Ecto neural progenitor cell (in vitro differentiated cells): ENCODE measurements around the gene OTC.

ENCODE experiments used
- DNase-seq: peaks from one replicate; pipeline ENCODE4 v3.0.0-alpha.2; 2018; ENCODE audit warnings: low spot score

Gene OTC

DNA sequence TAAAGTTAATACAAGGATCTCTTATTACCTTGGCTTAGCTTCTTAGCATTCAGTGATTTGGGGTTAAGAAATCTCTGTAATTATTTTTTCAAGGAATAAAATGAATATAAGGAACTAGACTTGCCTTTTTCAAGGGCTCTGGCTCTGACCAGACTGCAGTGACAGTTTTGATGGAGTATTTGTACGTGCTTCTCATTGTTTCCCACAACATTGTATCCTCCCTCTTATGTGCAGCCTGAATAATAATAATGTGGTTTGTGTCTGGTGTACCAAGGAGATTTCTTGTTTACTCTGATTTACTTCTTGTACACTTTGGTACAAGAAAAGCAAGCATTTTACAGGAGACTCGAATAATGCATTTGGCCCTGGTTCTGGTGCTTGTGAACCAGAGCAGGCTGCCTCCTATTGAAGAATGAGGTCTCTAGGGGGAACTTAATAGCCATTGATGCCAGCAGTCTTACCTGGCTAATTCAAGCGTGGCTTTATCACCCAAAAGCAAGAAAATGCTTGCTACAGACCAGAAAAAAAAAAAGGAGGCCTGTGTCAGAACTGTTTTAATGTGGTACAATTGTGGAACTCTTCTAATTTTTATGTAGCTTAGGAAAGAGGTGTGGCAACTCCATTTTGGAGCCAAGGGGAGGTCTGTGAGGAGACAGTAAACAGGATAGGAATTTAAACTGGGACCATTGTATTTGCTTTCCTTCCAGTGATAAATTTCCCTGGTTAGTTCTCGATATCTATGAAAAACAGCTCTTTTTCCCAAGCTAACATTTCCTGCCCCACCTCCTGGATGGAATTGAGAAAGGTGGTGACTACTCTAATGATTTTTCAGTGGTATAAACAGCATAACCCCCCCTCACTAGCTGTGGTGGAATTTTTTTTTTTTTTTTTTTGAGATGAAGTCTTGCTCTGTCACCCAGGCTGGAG lies 5.6 kb downstream of the OTC start:
- no peak for DNase-seq

DNA sequence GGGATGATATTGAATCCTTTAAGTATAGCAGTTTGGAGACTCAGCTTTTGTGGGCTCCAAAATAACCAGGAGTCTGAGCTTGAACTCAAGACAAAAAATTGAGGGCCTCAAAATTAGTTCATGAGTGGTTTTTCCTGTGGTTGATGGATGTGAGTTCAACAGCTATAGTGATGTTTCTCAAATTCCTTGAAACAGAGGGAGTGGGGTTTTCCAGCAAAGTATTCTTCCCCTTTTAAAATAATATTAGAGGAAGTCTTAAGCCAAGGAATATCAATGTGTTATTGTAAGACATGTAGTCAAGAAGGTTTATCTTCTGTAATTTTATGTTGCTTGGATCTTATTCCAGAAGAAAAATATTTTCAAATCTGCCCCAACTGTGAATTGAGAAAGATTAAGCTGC lies 10.6 kb downstream of the OTC start:
- no peak for DNase-seq

DNA sequence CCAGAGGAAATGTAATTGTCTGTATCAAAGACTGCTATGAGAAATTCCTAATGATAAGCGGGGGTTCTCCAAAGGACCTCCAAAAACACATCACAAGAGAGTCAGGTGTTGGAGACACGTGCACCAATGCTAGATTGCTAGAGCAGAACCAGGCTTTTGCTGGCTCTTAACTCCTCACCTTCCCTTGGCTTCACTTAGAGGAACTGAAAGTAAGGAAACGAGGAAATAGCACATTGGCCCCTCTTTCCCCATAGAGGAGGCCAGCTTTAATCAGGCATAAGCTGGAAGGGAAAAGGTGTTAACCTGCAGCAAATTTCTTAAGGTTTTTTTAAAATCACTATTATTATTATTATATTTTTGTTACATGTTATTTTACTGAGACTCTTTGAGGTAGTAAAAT lies 13.6 kb downstream of the OTC start:
- DNase-seq, result no peak

DNA sequence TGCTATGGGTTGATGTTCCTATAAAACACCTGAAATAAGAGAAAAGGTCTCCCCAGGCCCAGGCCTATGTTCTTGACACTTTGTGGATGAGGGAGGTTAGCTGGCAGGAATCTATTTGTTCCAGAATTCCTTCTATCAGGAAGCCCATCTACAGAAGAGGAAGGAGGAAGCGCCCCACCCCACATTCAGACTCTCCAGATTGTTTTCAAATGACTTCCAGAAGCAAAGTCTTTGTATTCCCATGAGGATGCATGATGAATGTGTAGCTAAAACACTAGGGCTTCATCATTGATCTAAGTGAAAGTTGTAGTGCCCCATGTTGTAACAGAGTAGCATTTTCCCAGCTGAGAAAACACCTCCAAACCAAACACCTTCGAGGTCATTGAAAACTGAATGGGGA lies 16.4 kb downstream of the OTC start:
- no peak for DNase-seq

DNA sequence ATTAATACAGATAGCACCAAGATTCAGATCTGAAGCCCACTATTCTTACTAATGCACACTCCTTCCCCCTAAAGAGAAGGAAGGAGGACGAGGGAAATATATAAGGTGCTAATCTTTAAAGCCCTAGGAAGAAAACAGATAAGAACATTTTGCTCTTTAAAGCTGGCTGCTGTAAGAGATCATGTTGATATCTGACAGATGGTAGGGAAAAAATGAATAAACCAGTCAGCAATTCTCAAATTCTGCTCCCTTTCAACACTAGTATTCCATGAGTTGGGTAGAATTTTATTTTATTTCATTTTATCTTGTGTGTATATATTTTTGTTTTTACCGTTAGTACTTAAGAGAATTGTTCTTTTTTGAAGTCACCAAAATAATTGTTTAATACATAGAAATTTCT lies 19.2 kb downstream of the OTC start:
- DNase-seq, result no peak

DNA sequence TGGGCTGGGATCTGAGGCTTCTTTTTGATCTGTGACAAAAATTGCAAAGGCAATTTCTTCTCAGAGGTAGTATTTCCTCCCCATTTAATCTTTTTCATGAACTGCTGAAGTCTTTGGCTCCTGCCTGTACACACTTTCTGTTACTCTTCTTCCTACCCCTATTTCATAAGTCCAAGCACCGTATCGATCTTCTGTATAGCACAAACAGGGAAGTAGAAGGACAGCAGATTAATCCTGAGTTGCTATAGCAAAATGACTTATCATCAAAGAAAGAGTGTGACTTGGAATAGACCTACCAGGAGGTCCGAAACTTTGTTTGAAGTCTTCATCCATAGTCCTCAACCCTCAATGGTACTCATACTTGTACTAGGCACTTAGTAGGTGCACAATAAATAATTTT lies 22.0 kb downstream of the OTC start:
- no peak for DNase-seq

DNA sequence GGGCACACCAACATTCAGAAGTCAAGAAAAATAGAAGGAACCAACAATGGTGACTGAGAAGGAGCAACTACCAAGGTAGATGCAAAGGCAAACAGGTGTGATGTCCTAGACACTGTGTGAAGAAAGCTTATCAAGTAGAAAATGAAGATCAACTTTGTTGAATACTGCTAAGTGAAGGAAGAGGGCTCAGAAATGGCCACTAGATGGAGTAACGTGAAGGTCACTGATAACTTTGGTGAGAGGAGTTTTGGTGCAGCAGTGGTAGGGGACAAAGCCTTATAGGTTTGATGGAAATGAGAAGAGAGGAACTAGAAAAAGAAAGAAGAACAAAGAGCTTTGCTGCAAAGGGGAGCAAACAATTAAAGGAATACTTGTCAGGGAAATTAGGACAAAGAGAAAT lies 23.5 kb downstream of the OTC start:
- no peak for DNase-seq

DNA sequence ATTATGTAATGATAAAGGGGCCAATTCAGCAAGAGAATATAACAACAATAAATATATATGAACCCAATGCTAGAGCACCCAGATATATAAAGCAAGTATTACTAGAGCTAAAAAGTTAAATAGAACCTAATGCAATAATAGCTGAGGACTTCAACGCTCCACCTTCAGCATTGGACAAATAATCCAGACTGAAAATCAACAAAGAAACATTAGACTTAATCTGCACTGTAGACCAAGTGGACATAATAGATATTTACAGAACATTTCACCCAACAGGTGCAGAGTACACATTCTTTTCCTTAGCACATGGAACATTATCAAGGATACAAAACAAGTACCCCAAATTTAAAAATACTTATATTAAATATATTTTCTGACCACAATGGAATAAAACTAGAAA lies 24.3 kb downstream of the OTC start:
- no peak for DNase-seq

DNA sequence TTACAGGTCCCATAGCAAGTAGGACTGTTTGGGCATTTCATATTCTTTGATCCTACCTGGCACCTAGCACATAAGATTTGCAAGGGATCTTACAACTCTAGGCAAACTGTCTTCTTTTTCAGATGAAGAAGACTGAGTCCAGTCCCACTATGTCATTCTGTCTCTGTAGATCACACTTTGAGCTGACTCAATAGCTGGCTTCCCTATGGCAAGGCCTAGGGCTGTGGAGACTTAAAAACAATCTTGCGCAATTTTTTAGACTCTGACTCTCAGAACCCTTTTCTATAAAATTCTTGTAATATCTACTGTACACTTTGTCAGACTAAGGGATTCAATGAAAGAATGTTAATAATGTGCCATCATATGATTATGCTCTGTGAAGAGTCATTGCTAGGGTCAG lies 26.7 kb downstream of the OTC start:
- DNase-seq, result no peak

DNA sequence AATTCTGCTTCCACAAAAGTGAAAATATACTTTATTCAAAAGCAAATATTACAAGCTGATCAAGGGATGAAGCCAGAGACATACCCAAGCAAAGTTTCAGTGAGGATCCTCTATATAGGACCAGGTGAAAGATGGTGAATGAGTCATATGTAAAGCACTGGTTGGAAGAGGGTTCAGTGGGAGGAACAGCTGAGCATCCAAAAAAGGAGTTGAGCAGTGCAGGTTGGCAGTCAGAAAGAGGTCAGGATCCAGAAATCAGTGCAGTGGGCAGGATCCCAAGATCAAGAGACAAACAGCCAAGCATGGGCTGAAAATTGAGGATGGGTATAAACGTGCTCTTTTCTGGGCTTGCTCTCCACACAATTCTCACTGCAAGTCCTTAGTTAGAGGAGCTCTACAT lies 30.3 kb downstream of the OTC start:
- no peak for DNase-seq

DNA sequence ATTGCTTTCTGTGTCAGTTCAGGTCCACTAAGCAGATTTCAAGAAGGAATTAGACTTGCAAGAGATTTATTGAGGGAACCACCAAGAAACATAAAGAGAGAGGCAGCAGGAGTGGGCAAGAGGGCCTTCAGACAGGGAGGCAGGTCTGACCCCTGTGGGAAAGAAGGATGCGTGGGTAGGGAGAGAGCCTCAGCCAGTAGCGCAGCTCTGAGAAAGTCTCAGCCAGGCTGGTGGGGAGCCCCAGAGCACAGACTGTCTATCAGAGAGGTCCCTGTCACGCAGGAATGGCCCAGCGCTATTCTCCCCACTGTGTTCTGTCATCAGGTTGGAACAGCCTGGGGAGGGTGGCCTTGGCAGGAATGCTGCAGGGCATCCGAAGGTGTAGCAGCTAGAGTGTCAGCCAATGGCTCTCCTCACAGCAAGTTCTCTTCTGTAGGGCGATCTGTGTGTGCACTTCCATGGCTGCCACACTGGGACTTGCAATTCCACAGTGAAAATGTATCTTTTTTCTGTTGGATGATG lies 48.0 kb downstream of the OTC start:
- no peak for DNase-seq

DNA sequence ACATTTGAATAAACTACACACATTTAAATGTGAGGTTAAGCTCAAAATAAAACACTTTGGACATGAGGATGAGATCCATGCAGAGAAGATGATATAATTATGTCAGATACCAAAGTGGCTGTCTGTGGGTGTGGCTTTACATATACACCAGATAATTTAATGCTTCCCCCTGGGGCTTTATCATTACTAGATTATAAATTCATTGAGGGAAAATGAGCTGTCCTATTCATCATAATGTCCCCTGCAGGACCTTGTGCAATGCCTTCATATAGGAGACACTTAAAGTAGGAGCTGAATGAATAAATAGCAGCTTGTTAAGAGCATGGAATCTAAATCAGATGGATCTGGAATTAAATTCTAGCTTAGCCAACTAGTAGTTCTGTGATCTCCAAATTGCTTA lies 49.7 kb downstream of the OTC start:
- no peak for DNase-seq

DNA sequence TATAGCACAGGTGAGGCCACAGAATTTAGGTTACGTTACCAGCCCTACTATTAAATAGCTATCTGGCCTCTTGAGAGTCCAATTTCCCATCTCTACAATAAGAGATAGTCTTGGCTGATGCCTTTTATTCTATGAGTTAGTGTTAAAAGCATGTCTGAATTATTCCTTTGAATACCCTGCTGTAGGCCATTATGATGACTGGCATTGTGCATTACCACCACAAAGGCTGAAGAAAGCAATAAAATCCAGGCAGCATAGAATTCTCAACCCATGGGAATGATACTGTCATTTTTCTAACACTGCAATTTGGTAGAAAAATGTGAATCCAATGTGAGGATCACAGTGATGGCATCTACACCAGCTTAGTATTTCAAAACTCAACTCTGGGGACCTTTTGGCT lies 51.4 kb downstream of the OTC start:
- DNase-seq, result no peak

DNA sequence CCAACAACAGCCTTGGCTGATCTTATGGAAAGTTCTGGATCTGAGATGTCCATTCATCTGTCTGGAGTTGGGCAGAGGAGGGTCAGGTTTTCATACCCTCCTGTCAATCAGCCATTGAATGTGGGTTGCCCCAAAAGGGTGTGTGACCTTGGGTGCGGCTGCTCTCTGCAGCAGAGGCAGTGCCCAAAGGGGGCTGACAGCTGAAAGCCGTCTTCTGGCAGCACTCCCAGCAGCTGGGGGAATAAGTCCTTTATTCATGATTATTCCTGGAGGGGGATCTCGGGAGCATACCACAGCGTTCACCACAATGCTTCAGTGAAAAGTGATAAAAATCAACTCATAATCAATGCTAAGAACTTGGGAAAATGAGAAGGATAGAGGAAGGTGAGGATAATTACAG lies 54.7 kb downstream of the OTC start:
- DNase-seq, result no peak

DNA sequence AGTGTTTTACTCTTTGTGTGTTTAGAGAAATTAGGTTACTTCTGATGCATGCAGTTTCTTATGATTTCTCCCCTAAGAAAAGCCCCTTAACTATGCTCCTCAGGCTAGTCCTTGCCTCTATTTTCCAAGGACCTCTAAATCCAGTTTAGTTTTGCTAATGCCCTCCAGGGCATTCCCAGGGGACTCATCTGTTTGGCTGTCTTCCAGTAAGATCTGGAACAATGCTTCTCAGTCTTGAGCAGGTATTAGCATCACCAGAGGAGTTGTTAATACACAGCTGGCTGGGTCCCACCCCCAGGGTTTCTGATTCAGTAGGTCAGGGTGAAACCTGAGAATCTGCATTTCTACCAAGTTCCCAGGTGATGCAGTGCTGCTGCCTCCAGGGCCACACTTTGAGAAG lies 56.9 kb downstream of the OTC start:
- DNase-seq, result no peak

DNA sequence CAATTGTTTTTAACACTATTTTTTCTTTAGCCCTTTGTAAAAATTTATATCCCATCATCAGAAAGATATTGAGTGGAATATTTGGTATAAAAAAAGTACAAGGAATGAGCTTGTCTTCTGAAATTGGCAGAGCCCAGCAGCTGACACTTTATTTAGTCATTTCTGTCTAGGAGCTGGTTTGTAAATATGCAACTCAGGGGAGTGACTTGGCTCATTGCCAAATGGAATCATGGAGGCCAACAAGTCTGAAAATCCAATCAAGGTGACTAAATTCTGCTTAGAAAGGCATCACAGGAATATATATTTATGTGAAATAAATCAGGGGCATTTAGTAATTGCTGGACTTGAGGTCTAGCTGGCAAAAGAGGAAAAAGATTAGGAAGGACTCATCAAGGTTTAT lies 74.4 kb downstream of the OTC start:
- no peak for DNase-seq

DNA sequence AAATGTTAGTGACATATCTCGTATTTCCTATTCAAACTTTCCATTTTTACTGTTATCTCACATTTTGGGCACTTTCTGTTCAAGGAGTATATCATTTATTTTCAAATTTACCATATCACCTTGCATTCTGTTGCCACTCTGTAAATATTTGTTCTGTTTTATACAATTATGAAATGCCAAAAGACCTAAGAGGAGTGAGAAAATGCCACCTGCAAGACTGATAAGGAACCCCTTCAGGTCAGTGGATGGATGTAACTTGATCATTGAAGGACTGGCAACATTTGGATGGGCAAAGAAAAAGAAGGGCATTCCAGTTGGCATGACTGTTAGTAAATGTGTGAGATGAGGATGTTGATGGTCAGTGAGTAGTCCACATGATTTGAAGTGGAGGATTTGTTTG lies 79.1 kb downstream of the OTC start:
- no peak for DNase-seq

DNA sequence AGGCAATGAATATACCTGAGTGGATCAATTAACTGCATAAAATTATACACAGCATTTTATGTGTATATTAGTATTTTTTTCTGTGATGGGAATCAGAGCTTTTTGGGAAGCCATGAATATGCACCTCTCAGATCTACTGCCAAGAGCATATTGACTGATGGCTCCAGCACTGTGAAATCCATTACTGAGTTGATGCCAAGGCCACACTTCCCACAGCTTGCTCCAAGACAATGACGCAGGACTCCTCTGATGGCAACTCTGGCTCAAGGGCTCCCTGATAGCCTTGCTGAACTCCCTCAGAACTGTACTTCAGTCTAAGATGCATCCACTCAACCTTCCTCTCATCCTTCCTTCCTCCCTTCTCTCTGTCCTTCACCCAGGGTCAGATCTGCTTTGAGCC lies 82.7 kb downstream of the OTC start:
- DNase-seq, result no peak

DNA sequence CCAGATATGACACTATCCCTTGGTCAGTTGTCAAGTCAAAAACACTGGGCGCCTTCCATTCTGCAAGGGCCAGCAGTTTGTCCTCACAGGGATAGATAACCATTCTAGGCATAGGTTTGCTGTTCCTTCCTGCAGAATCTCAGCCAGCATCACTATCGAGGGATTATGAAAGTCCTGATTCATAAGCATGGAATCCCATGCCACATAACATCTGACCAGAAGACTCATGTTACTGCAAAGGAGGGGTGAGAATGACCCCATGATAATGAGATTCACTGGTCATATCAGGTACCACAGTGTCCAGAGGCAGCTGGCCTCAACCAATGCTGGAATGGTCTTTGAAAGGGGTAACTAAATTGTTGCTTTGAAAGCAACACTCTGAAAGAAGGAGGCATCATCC lies 84.7 kb downstream of the OTC start:
- DNase-seq, result no peak

DNA sequence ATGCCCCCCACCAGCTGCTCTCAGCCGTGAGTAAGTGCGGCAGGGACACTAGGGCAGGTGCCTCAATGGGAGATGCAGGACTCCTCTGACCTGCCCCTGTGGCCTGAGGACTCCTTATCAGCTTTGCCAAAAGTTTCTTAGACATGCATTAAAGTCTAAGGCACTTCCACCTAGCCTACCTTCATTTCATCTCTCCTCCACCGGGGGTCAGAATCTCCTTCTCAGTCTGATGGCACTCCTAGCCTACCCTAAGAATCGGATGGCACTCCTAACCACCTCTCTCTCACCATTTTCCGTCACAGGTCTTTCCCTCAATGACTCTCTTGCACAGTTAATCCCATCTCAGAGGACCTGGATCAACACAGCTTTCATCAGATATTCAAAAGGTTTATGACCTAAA lies 85.9 kb downstream of the OTC start:
- no peak for DNase-seq

DNA sequence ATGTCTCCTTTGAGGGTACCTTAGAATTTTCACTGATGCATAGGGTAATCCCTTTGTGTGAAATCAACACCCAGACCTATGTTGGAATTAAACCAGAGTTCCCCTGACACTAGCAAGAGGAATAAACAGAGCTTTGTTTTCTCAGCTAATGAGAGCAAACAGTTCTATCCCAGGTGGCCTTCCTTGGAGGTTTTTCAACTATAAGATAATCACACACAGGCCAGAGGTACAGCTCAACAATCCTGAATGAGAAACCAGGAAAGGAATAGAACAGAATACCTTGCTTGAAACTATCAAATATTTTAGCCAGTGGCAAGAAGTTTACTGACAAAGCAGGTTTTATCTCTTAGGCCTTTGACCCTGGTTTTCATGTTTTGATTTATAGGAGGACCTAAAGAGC lies 100.2 kb downstream of the OTC start:
- DNase-seq, result no peak

DNA sequence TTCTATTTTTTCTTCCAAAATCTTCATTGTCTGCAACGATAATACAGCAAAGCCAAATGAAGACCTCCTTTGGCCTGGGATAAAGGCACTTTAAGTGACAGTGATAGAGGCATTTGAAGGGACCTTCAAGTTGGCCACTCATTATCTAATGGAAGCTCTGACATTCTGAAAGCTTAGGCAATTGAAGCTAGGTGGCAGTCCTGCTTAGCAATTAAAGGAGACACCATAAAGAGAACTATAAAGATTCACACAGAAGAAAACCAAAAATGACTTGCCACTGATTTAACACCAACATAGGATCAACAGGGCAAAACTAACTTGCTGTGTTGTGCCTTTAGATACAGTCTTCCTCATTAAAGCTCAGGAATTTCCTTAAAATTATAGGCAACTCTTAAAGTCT lies 105.7 kb downstream of the OTC start:
- DNase-seq, result no peak

DNA sequence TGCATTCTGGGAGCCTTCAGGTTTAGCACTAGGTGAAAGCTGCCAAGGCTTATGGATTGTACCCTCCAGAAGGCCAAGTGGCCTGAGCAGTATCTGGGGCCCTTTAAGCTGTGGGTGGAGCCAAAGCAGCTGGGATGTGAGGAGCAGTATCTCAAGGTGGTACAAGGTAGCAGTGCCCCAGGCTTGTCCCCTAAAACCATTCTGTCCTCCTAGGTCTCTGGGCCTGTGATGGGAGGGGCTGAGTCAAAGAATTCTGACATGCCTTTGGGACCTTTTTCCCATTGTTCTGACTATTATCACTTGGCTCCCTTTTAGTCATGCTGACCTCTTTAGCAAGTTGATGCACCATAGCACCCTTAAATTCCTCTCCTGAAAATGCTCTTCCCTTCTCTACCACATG lies 109.9 kb downstream of the OTC start:
- no peak for DNase-seq

DNA sequence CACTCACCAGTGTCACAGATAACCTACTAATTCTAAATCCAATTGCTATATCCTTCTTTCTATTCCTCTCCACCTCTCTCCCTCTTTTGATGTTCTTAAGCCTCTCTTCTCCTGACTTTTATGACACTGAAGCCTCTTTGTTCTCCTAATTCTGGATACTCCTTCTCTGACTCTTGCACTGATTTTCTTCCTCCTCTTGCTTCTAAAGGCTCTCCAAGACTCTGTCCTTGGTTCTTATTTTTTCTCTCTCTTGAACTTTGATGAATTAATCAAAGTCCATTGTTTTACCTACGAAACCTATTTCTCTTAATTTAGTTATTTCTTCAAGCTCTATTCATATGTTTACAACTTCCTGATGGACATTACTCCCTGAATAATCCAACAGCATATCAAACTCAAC lies 113.3 kb downstream of the OTC start:
- no peak for DNase-seq
